ENCODE data around the gene STPG2. TPM values are rescaled to one million over a fixed set of nuclear protein-coding genes. Genes with fewer than 3 reads are reported as not detected.
A peak's percentile ranks its signal among the peaks of the same experiment; 100 is the strongest.

STPG2 gene
- total RNA-seq, 1 donor from 2014 or later: 2.5 TPM

- H3K27me3 Mint-ChIP-seq (ENCODE audit: unreplicated experiment): no peaks in the 10 kb centered on the region
- H3K27ac Mint-ChIP-seq (ENCODE audit: unreplicated experiment): no peak overlapping the region
- TF ChIP-seq CTCF (IDR thresholded peaks at IDR 0.05; ENCODE audit: unreplicated experiment): no peak
- no peak overlapping the region for H3K4me3 Mint-ChIP-seq (ENCODE audit: unreplicated experiment)
- H3K4me1 Mint-ChIP-seq (ENCODE audit: unreplicated experiment): no peaks in the 10 kb centered on the region
- no peak for DNase-seq (ENCODE audit: low spot score)
- H3K9me3 Mint-ChIP-seq (ENCODE audit: unreplicated experiment): no peaks in the 10 kb centered on the region
- H3K36me3 Mint-ChIP-seq (ENCODE audit: low read depth, unreplicated experiment): no peaks in the 10 kb centered on the region
Measured at GRCh38 chr4:97531351-97531750, 611.9 kb downstream of the STPG2 start.

GRCh38 chr4:97530676-97531075 is 612.6 kb downstream of the STPG2 start:
- no peaks in the 10 kb centered on the region for H3K9me3 Mint-ChIP-seq (ENCODE audit: unreplicated experiment)
- no peak overlapping the region for H3K4me3 Mint-ChIP-seq (ENCODE audit: unreplicated experiment)
- TF ChIP-seq CTCF (IDR thresholded peaks at IDR 0.05; ENCODE audit: unreplicated experiment): no peak
- H3K4me1 Mint-ChIP-seq (ENCODE audit: unreplicated experiment): no peaks in the 10 kb centered on the region
- H3K27me3 Mint-ChIP-seq (ENCODE audit: unreplicated experiment): no peaks in the 10 kb centered on the region
- H3K36me3 Mint-ChIP-seq (ENCODE audit: low read depth, unreplicated experiment): no peaks in the 10 kb centered on the region
- no peak overlapping the region for H3K27ac Mint-ChIP-seq (ENCODE audit: unreplicated experiment)
- DNase-seq (ENCODE audit: low spot score): no peak

GRCh38 chr4:97525236-97525635 is 618.0 kb downstream of the STPG2 start:
- Mint-ChIP-seq H3K4me1 (ENCODE audit: unreplicated experiment) (no peaks in the 10 kb centered on the region), H3K9me3 (ENCODE audit: unreplicated experiment) (no peaks in the 10 kb centered on the region), H3K27me3 (ENCODE audit: unreplicated experiment) (no peaks in the 10 kb centered on the region), H3K27ac (ENCODE audit: unreplicated experiment) (peak overlapping the region; percentile 48), H3K36me3 (ENCODE audit: low read depth, unreplicated experiment) (no peaks in the 10 kb centered on the region), H3K4me3 (ENCODE audit: unreplicated experiment) (no peak overlapping the region)
- no peak for DNase-seq (ENCODE audit: low spot score)
- TF ChIP-seq CTCF (IDR thresholded peaks at IDR 0.05; ENCODE audit: unreplicated experiment): no peak

- no peak for DNase-seq (ENCODE audit: low spot score)
- H3K36me3 Mint-ChIP-seq (ENCODE audit: low read depth, unreplicated experiment): no peaks in the 10 kb centered on the region
- no peak for TF ChIP-seq CTCF (IDR thresholded peaks at IDR 0.05; ENCODE audit: unreplicated experiment)
- no peaks in the 10 kb centered on the region for H3K9me3 Mint-ChIP-seq (ENCODE audit: unreplicated experiment)
- H3K27ac Mint-ChIP-seq (ENCODE audit: unreplicated experiment): no peak overlapping the region
- H3K4me3 Mint-ChIP-seq (ENCODE audit: unreplicated experiment): no peak overlapping the region
- no peaks in the 10 kb centered on the region for H3K27me3 Mint-ChIP-seq (ENCODE audit: unreplicated experiment)
- no peaks in the 10 kb centered on the region for H3K4me1 Mint-ChIP-seq (ENCODE audit: unreplicated experiment)
Measured at GRCh38 chr4:97517939-97518338, 625.3 kb downstream of the STPG2 start.

- DNase-seq (ENCODE audit: low spot score): no peak
- Mint-ChIP-seq H3K27me3 (ENCODE audit: unreplicated experiment) (no peaks in the 10 kb centered on the region), H3K9me3 (ENCODE audit: unreplicated experiment) (no peaks in the 10 kb centered on the region), H3K27ac (ENCODE audit: unreplicated experiment) (no peak overlapping the region), H3K4me3 (ENCODE audit: unreplicated experiment) (no peak overlapping the region), H3K4me1 (ENCODE audit: unreplicated experiment) (no peaks in the 10 kb centered on the region), H3K36me3 (ENCODE audit: low read depth, unreplicated experiment) (no peaks in the 10 kb centered on the region)
- no peak for TF ChIP-seq CTCF (IDR thresholded peaks at IDR 0.05; ENCODE audit: unreplicated experiment)
Measured at GRCh38 chr4:97513917-97514316, 629.4 kb downstream of the STPG2 start.

Other genes starting within 250 kb of the STPG2 start
- 67.8 TPM for gene RAP1GDS1, start 117.9 kb upstream of the STPG2 start, total RNA-seq (ENCODE audit: unreplicated experiment)